ENCODE measurements around the gene FSTL5.

DNA sequence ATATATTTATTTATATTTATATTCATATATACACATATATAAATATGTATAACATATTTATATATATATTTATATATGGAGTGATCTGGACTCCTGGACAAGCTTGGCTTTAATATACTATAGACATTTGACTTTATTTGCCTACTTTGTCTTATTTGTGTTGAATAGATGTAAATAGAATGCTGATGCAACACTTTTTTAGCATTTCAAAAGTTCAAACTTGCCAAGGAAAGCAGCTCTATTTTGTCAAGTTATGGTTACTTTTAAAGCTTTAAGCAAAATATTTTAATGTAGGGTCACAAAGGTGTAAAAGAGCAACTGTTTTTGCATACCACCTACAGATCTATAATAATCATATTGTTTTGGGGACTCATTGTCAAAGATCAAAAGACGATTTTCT lies 61.1 kb downstream of the FSTL5 start:
- TF ChIP-seq CTCF (IDR thresholded peaks at IDR 0.05) (no peak), POLR2AphosphoS5 (IDR thresholded peaks at IDR 0.05) (no peak)

All from suprapubic skin (tissue), 3 donors.